SK-N-SH (cell line): ENCODE data around the gene P3H2. TPM values are rescaled to one million over a fixed set of nuclear protein-coding genes. Genes with fewer than 3 reads are reported as not detected.

Experiments used
- CTCF ChIA-PET: fragments of 300-600, 350-600 bp; formaldehyde crosslinking; extraction: SDS; loops from one replicate; lab custom pipeline; 2021; lab: Yijun Ruan, JAX
- POLR2A ChIA-PET: fragments of 350-600 bp; sonication (Branson Sonifier 250); formaldehyde crosslinking; extraction: SDS; loops from one replicate; lab custom pipeline; 2020; ENCODE audit warnings: antibody characterized with exemption, inconsistent platforms; lab: Yijun Ruan, JAX
- DNase-seq: peaks from one replicate; pipeline ENCODE4 v3.0.0; 2012
- H2AFZ ChIP-seq: fragments of 200-600 bp; sonication (generic); 2 replicates; pipeline ENCODE4 v1.8.1; 2016; ENCODE audit warnings: antibody characterized with exemption, mild to moderate bottlenecking, low read depth
- H3F3A ChIP-seq: fragments of 200-600 bp; sonication (generic); replicated peaks from 2 replicates; pipeline ENCODE3; 2016; ENCODE audit warnings: antibody characterized with exemption, mild to moderate bottlenecking; ENCODE audit not compliant: insufficient read depth
- H3K27ac ChIP-seq, 2 experiments: fragments of 200-500 bp in 1 of 2; fragments of 200-600 bp in 1 of 2; sonication (Bioruptor generic) in 1 of 2; sonication (generic), shearing (Covaris generic) in 1 of 2; 2 replicates each; pipeline versions ENCODE4 v1.5.1 to v1.6.1; 2014 to 2016; ENCODE audit warnings: low read depth in 2 of 2, inconsistent platforms in 1 of 2, low read length in 1 of 2, mild to moderate bottlenecking in 1 of 2, mixed read lengths in 1 of 2
- H3K27me3 ChIP-seq: fragments of 200-600 bp; sonication (generic), shearing (Covaris generic); 2 replicates; pipeline ENCODE4 v1.6.1; 2016; ENCODE audit warnings: mixed run types; ENCODE audit not compliant: insufficient read depth
- H3K36me3 ChIP-seq, 2 experiments: fragments of 200-500 bp in 1 of 2; fragments of 200-600 bp in 1 of 2; sonication (Bioruptor generic) in 1 of 2; sonication (generic) in 1 of 2; replicated peaks in 1 of 2; 2 replicates each; pipeline versions ENCODE3 to v1.5.1; 2014 to 2016; ENCODE audit warnings: low read length in 1 of 2, mild to moderate bottlenecking in 1 of 2; ENCODE audit not compliant: insufficient read depth in 2 of 2, control insufficient read depth in 1 of 2
- H3K4me1 ChIP-seq, 2 experiments: fragments of 200-500 bp in 1 of 2; fragments of 200-600 bp in 1 of 2; sonication (Bioruptor generic) in 1 of 2; sonication (generic), shearing (Covaris generic) in 1 of 2; 2 replicates each; pipeline versions ENCODE4 v1.5.1 to v1.6.1; 2014 to 2016; ENCODE audit warnings: low read depth in 1 of 2, low read length in 1 of 2, mixed run types in 1 of 2; ENCODE audit not compliant: insufficient read depth in 2 of 2, control insufficient read depth in 1 of 2
- H3K4me2 ChIP-seq: fragments of 200-600 bp; sonication (generic), shearing (Covaris generic); 2 replicates; pipeline ENCODE4 v1.6.1; 2017; ENCODE audit warnings: mixed run types
- H3K4me3 ChIP-seq, 2 experiments: fragments of 200-500 bp in 1 of 2; fragments of 200-600 bp in 1 of 2; sonication (Bioruptor generic) in 1 of 2; sonication (generic), shearing (Covaris generic) in 1 of 2; 2 replicates each; pipeline versions ENCODE4 v1.5.1 to v1.8.1; 2014 to 2016; ENCODE audit warnings: low read depth in 2 of 2, inconsistent platforms in 1 of 2, low read length in 1 of 2, mild to moderate bottlenecking in 1 of 2, mixed read lengths in 1 of 2, moderate library complexity in 1 of 2
- H3K79me2 ChIP-seq: fragments of 200-600 bp; sonication (generic); 2 replicates; pipeline ENCODE4 v1.8.1; 2017; ENCODE audit warnings: mild to moderate bottlenecking; ENCODE audit not compliant: insufficient read depth
- H3K9ac ChIP-seq: fragments of 200-600 bp; sonication (generic); 2 replicates; pipeline ENCODE4 v1.6.1; 2017; ENCODE audit warnings: mixed run types
- H3K9me2 ChIP-seq: fragments of 200-600 bp; sonication (generic); 2 replicates; pipeline ENCODE4 v1.6.1; 2017; ENCODE audit warnings: mixed run types
- H3K9me3 ChIP-seq: fragments of 200-600 bp; sonication (generic); 2 replicates; pipeline ENCODE4 v1.6.1; 2017; ENCODE audit warnings: mixed run types, mild to moderate bottlenecking, moderate library complexity
- H4K20me1 ChIP-seq: fragments of 200-600 bp; sonication (generic); 2 replicates; pipeline ENCODE4 v1.6.1; 2017; ENCODE audit warnings: mild to moderate bottlenecking, mixed run types; ENCODE audit not compliant: insufficient read depth
- ELF1 ChIP-seq: IDR thresholded peaks from 2 replicates; pipeline ENCODE4 v1.4.0; 2012
- EP300 ChIP-seq, 2 experiments: IDR thresholded peaks; 2 replicates each; pipeline versions ENCODE4 v1.4.0 to v1.6.1; 2012; ENCODE audit warnings: borderline replicate concordance in 1 of 2, low read depth in 1 of 2, low read length in 1 of 2
- EZH2phosphoT487 ChIP-seq: fragments of 200-600 bp; sonication (generic); IDR thresholded peaks from 2 replicates; pipeline ENCODE4 v1.6.1; 2017; ENCODE audit warnings: low read depth, mixed run types, mild to moderate bottlenecking, antibody characterized with exemption, moderate library complexity, borderline replicate concordance
- FOSL2 ChIP-seq: IDR thresholded peaks from 2 replicates; pipeline ENCODE4 v1.4.0; 2012; ENCODE audit warnings: low read depth, mild to moderate bottlenecking, moderate library complexity, borderline replicate concordance
- GABPA ChIP-seq: IDR thresholded peaks from 2 replicates; pipeline ENCODE4 v1.4.0; 2012; ENCODE audit warnings: low read depth, mild to moderate bottlenecking
- MXI1 ChIP-seq: IDR thresholded peaks from 2 replicates; pipeline ENCODE4 v1.6.1; 2012; ENCODE audit warnings: mild to moderate bottlenecking, low read depth, low read length, improper control_type of control experiment
- RAD21 ChIP-seq: IDR thresholded peaks from 2 replicates; pipeline ENCODE4 v1.6.1; 2012; ENCODE audit warnings: mild to moderate bottlenecking, low read length
- RXRA ChIP-seq: IDR thresholded peaks from 2 replicates; pipeline ENCODE4 v1.4.0; 2012; ENCODE audit warnings: low read depth, mild to moderate bottlenecking, borderline replicate concordance
- SMC3 ChIP-seq: IDR thresholded peaks from 2 replicates; pipeline ENCODE4 v1.6.1; 2012; ENCODE audit warnings: low read depth, low read length, improper control_type of control experiment
- YY1 ChIP-seq: IDR thresholded peaks from 2 replicates; pipeline ENCODE4 v1.4.0; 2012; ENCODE audit warnings: low read depth, mild to moderate bottlenecking
- WGBS: methylation state at CpG from one replicate; pipeline ENCODE4 v1.1.6; 2017; ENCODE audit warnings: low lambda C conversion rate; 5-methylcytosine and 5-hydroxymethylcytosine counted together
- polyA plus RNA-seq, 3 experiments: library from polyadenylated mRNA; depleted of rRNA; stranded (reverse); fragments of >200 nt; gene quantifications; 2 replicates each; pipeline ENCODE4 v1.2.3, GENCODE V29; 2012
- small RNA-seq, 7 experiments: library from RNA; depleted of rRNA; stranded (forward); fragments of <200 nt; gene quantifications; one replicate each; pipeline ENCODE3, GENCODE V24; 2012
- TF ChIP-seq, protein P1 (sequence below): fragments of 150-350 bp; IDR thresholded peaks from 2 replicates; pipeline ENCODE4 v1.6.1; 2016; ENCODE audit warnings: mild to moderate bottlenecking, low read depth, low read length
- TF ChIP-seq, protein P2 (sequence below): fragments of 150-350 bp; IDR thresholded peaks from 2 replicates; pipeline ENCODE4 v1.6.1; 2017; ENCODE audit warnings: antibody characterized with exemption, low read length, low read depth, borderline replicate concordance
- TF ChIP-seq, protein P3 (sequence below): IDR thresholded peaks from 2 replicates; pipeline ENCODE4 v1.4.0; 2012; ENCODE audit warnings: low read depth, borderline replicate concordance

Gene P3H2
- polyA plus RNA-seq, 1 of the 3 experiments (the other 2 are of a cell fraction), result 2.8 TPM

- Histone ChIP-seq H3K27ac (no peak overlapping the region; a peak in 1 of 4 replicates), H3K36me3 (no peaks in the 10 kb centered on the region), H2AFZ (peak overlapping the region; percentile 52; the same call in 1 of the 2 replicates), H3K9me3 (no peaks in the 10 kb centered on the region), H3K79me2 (no peaks in the 10 kb centered on the region), H3K4me1 (peaks cover 0 to 10% of the 10 kb centered on the region in 2 experiments; a peak in 1 of 4 replicates), H3K4me2 (peak overlapping the region; percentile 56), H3K27me3 (no peaks in the 10 kb centered on the region), H4K20me1 (no peaks in the 10 kb centered on the region), H3K9me2 (no peaks in the 10 kb centered on the region), H3K4me3 (no peak overlapping the region), H3K9ac (no peak overlapping the region), H3F3A (no peaks in the 10 kb centered on the region)
- TF ChIP-seq FOSL2 (peak; percentile 33; the same call in 1 of the 2 replicates), YY1 (no peak)
- ChIA-PET POLR2A (no interaction called here), CTCF (no interaction called here)
- no peak for DNase-seq
Observed at GRCh38 chr3:189908646-189909045, 212.1 kb downstream of the P3H2 start.

DNA sequence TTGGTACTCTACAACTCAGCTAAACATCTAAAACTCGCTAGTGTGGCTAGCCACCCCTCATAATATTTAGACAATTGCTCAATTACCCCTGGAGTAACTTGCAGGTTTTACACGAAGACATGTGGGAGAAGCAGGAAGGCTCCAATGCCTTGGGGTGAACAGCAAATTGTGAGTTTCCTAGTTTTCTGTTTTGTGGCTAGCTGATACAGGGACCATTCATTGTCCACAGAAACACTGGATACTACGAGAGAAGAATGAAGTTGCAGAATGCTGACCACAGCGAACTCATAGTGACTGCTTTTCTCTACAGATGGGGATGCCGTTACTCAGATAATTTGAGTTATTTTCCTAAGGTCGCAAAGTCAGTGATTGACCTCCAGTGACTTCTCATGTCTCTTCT is 212.9 kb downstream of the P3H2 start:
- ChIA-PET CTCF (no interaction called here), POLR2A (no interaction called here)
- H3K4me2 ChIP-seq, result no peak overlapping the region
- no peaks in the 10 kb centered on the region for H3K27me3 ChIP-seq
- DNase-seq, result no peak
- H3K9me2 ChIP-seq, result no peaks in the 10 kb centered on the region
- no peak overlapping the region for H3K27ac ChIP-seq
- H3K4me1 ChIP-seq, result peaks cover 0 to 10% of the 10 kb centered on the region in 2 experiments; a peak in 1 of 4 replicates
- no peaks in the 10 kb centered on the region for H3K9me3 ChIP-seq
- 24% methylated on average over 6 of the region's 6 CpGs for WGBS
- no peak for TF ChIP-seq MXI1
- TF ChIP-seq RXRA, result no peak
- no peak for TF ChIP-seq ELF1
- no peak for TF ChIP-seq GABPA
- no peak for TF ChIP-seq RAD21
- no peak for TF ChIP-seq EP300 (IDR thresholded peaks at IDR 0.05; ENCODE audit: borderline replicate concordance in 1 of 2, low read depth in 1 of 2, low read length in 1 of 2)
- TF ChIP-seq EZH2phosphoT487, result no peak
- TF ChIP-seq SMC3, result no peak
- TF ChIP-seq, protein P1, sequence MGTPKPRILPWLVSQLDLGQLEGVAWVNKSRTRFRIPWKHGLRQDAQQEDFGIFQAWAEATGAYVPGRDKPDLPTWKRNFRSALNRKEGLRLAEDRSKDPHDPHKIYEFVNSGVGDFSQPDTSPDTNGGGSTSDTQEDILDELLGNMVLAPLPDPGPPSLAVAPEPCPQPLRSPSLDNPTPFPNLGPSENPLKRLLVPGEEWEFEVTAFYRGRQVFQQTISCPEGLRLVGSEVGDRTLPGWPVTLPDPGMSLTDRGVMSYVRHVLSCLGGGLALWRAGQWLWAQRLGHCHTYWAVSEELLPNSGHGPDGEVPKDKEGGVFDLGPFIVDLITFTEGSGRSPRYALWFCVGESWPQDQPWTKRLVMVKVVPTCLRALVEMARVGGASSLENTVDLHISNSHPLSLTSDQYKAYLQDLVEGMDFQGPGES, result no peak
- TF ChIP-seq, protein P2, sequence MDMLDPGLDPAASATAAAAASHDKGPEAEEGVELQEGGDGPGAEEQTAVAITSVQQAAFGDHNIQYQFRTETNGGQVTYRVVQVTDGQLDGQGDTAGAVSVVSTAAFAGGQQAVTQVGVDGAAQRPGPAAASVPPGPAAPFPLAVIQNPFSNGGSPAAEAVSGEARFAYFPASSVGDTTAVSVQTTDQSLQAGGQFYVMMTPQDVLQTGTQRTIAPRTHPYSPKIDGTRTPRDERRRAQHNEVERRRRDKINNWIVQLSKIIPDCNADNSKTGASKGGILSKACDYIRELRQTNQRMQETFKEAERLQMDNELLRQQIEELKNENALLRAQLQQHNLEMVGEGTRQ, result no peak
- TF ChIP-seq, protein P3, sequence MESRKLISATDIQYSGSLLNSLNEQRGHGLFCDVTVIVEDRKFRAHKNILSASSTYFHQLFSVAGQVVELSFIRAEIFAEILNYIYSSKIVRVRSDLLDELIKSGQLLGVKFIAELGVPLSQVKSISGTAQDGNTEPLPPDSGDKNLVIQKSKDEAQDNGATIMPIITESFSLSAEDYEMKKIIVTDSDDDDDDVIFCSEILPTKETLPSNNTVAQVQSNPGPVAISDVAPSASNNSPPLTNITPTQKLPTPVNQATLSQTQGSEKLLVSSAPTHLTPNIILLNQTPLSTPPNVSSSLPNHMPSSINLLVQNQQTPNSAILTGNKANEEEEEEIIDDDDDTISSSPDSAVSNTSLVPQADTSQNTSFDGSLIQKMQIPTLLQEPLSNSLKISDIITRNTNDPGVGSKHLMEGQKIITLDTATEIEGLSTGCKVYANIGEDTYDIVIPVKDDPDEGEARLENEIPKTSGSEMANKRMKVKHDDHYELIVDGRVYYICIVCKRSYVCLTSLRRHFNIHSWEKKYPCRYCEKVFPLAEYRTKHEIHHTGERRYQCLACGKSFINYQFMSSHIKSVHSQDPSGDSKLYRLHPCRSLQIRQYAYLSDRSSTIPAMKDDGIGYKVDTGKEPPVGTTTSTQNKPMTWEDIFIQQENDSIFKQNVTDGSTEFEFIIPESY, result no peak
- no peaks in the 10 kb centered on the region for H3K36me3 ChIP-seq
- no peak overlapping the region for H2AFZ ChIP-seq
- H3K79me2 ChIP-seq, result no peaks in the 10 kb centered on the region
- H4K20me1 ChIP-seq, result no peaks in the 10 kb centered on the region
- no peak overlapping the region for H3K9ac ChIP-seq
- H3F3A ChIP-seq, result no peaks in the 10 kb centered on the region
- H3K4me3 ChIP-seq, result no peak overlapping the region

Small RNAs within 50 kb of the gene (small RNA-seq; reads per million reads assigned to genes)
- gene RNU6-1109P, result 0 reads per million in 7 experiments

Other genes with a start within 250 kb of the P3H2 start
- 0.82 and 1.8 TPM in 2 replicates for gene CLDN1, start 201.5 kb upstream of the P3H2 start, polyA plus RNA-seq (2012; rRNA removed)